HL-60 (cell line): ENCODE measurements around the gene MERTK.

Experiments
- DNase-seq, 2 experiments: peaks; one replicate each; pipeline ENCODE4 v3.0.0-alpha.2; 2010 to 2020; ENCODE audit warnings: low read depth in 1 of 2, low spot score in 1 of 2
- H3K27ac ChIP-seq: fragments of 250-450 bp; sonication (Bioruptor Pico); replicated peaks from 2 replicates; pipeline ENCODE4 v1.5.1; 2020; ENCODE audit warnings: mild to moderate bottlenecking, moderate library complexity
- H3K27me3 ChIP-seq: fragments of 250-450 bp; sonication (Bioruptor Pico); 2 replicates; pipeline ENCODE4 v1.5.1; 2021; ENCODE audit warnings: mild to moderate bottlenecking, moderate library complexity; ENCODE audit not compliant: insufficient read depth, poor library complexity, severe bottlenecking
- H3K4me3 ChIP-seq: replicated peaks from 2 replicates; pipeline ENCODE4 v1.5.1; 2011; ENCODE audit warnings: mild to moderate bottlenecking, control low read depth, low read length; ENCODE audit not compliant: insufficient read depth
- CTCF ChIP-seq: IDR thresholded peaks from one replicate; pipeline ENCODE4 v1.5.1; 2011; ENCODE audit warnings: low read length, control low read depth, inconsistent platforms; ENCODE audit not compliant: insufficient read depth
- GABPA ChIP-seq: IDR thresholded peaks from 2 replicates; pipeline ENCODE4 v1.6.1; 2012; ENCODE audit warnings: low read depth
- POLR2AphosphoS5 ChIP-seq: IDR thresholded peaks from 2 replicates; pipeline ENCODE4 v1.6.1; 2012; ENCODE audit warnings: low read depth
- REST ChIP-seq: IDR thresholded peaks from 2 replicates; pipeline ENCODE4 v1.6.1; 2012; ENCODE audit warnings: low read depth; ENCODE audit not compliant: insufficient replicate concordance
- SPI1 ChIP-seq: IDR thresholded peaks from 2 replicates; pipeline ENCODE4 v1.6.1; 2012; ENCODE audit warnings: low read depth, mild to moderate bottlenecking, borderline replicate concordance

MERTK gene

DNA sequence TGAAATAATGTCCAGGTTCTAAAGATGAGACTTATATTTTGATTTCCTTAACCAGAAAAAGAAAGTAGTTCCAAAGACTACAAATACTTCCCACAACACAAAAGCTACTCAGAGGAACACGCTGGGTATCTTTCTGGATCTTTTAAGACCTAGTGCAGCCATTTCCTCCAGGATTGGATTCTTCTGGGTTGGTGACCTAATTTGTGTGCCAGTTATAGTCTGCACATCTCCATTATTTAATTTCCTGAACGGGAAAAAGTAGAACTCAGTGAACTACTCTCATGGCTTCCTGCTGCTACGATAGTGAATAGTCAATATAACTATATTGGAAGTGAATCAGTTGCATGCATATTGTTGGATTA, 158.2 kb downstream of the MERTK start:
- TF ChIP-seq SPI1: no peak
- no peak for TF ChIP-seq CTCF
- no peak for TF ChIP-seq GABPA
- no peak for TF ChIP-seq REST
- no peak for TF ChIP-seq POLR2AphosphoS5
- DNase-seq: no peak

GRCh38 chr2:112059671-112060070, 161.3 kb downstream of the MERTK start:
- Histone ChIP-seq H3K4me3 (no peak overlapping the region), H3K27ac (no peak overlapping the region), H3K27me3 (no peaks in the 10 kb centered on the region)
- TF ChIP-seq CTCF (no peak), GABPA (no peak), POLR2AphosphoS5 (no peak), SPI1 (no peak), REST (no peak)
- no peak for DNase-seq

More for the DNA sequence above, 158.2 kb downstream of the MERTK start:
- H3K27me3 ChIP-seq: no peaks in the 10 kb centered on the region
- peak overlapping the region; percentile 87 for H3K4me3 ChIP-seq
- peak overlapping the region; percentile 94 for H3K27ac ChIP-seq

DNA sequence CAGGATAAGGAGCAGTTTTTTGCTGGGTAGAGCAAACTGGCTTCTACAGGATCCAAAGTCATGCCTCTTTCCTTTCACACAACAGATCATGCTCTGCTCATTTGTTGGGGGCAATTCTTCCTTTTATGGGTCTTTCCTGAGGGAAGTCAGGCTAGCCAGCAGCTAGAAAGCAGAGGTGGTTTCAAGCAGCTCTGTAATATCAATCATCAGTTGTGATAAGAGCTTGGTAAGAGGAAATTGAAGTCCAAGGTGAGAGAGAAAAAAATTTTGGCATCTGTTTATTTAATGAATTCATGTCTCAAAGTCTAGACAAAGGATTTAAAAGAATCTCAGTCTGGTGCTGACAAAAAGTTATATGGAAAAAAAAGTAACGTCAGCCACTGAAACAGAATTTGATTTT, 162.9 kb downstream of the MERTK start:
- no peak for TF ChIP-seq POLR2AphosphoS5
- no peak for TF ChIP-seq REST
- TF ChIP-seq CTCF: no peak
- no peak for TF ChIP-seq GABPA
- TF ChIP-seq SPI1: no peak
- no peak for DNase-seq
- no peak overlapping the region for H3K4me3 ChIP-seq
- no peaks in the 10 kb centered on the region for H3K27me3 ChIP-seq
- no peak overlapping the region for H3K27ac ChIP-seq
